ENCODE measurements around the gene LILRB3.

The LILRB3 gene

DNA sequence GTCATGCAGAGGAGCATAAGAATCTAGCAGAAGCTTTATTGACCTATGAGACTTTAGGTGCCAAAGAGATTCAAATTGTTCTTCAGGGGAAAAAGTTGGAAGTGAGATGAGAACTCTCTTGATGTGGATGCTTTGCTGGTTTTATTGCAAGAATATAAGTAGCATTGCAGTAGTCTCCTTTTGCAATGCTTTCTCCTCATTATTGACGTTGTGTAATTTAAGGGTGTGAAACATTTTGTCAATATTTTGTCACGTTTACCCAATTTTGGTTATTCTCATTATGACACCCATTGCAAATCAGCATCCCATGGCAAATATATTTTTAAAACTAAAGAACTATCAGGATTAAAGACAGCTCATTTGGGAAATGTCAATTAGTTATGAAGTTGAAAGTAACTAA lies 46.1 kb upstream of the LILRB3 start:
- Histone ChIP-seq H2BK5ac (ENCODE audit: low read depth, low read length, poor library complexity, severe bottlenecking) (no peak overlapping the region), H4K91ac (ENCODE audit: low read length) (no peak overlapping the region), H3K79me1 (replicated peaks; ENCODE audit: low read length, poor library complexity, severe bottlenecking) (no peaks in the 10 kb centered on the region), H2BK15ac (ENCODE audit: low read depth, poor library complexity, severe bottlenecking) (no peak overlapping the region), H4K8ac (ENCODE audit: low read length) (no peak overlapping the region), H3K14ac (ENCODE audit: low read length in 2 of 2) (no peak overlapping the region), H3K9ac (ENCODE audit: low read length) (no peak overlapping the region), H2AK5ac (ENCODE audit: low read length, severe bottlenecking) (no peak overlapping the region), H2BK12ac (ENCODE audit: low read length in 2 of 2) (no peak overlapping the region), H3K9me3 (ENCODE audit: control insufficient read depth, low read length) (no peaks in the 10 kb centered on the region), H3K18ac (ENCODE audit: low read depth in 1 of 2, low read length in 2 of 2) (no peak overlapping the region), H2AFZ (ENCODE audit: low read depth, low read length) (no peak overlapping the region), H2BK120ac (ENCODE audit: low read depth, low read length) (no peak overlapping the region), H3K4me1 (ENCODE audit: control insufficient read depth, insufficient read depth, low read depth, low read length) (no peaks in the 10 kb centered on the region), H3K36me3 (ENCODE audit: control insufficient read depth in 1 of 2, insufficient read depth in 2 of 2, low read depth in 1 of 2, low read length in 2 of 2) (no peaks in the 10 kb centered on the region), H3K27ac (ENCODE audit: low read length, poor library complexity, severe bottlenecking) (no peak overlapping the region), H3K4ac (ENCODE audit: low read depth in 1 of 2, low read length in 2 of 2) (no peak overlapping the region), H3K4me2 (ENCODE audit: low read length, poor library complexity, severe bottlenecking) (no peak overlapping the region), H3K23ac (ENCODE audit: low read length in 2 of 2) (no peak overlapping the region), H3K27me3 (ENCODE audit: control insufficient read depth in 1 of 2, insufficient read depth in 1 of 2, low read length in 2 of 2) (peaks cover 0 to 19% of the 10 kb centered on the region in 2 experiments), H3K4me3 (ENCODE audit: insufficient read depth in 1 of 2, low read depth in 1 of 2, low read length in 2 of 2) (no peak overlapping the region)
- DNase-seq: no peak
- 17% methylated on average over 1 of the region's 2 CpGs for WGBS

DNA sequence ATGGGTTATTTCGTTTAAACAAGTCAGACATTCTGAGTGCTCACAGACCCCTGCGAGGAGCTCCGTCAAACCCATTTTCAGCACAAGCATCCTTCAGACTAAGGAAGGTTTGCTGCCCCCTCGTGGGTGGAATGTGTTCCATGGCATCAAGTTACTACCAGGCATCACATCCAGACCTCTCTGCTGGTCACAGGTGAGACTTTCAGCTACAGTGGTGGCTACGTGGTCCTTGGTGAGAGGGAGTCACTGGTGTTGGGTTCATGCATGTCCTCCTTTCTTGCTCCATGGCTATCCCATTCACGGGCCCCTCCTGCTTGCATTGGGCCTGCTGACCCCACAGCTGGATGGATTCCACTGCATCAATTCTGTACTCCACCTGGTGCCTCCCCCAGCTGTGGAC lies 43.3 kb upstream of the LILRB3 start:
- 2% methylated on average over 6 of the region's 6 CpGs for WGBS
- Histone ChIP-seq H3K9ac (ENCODE audit: low read length) (no peak overlapping the region), H2BK120ac (ENCODE audit: low read depth, low read length) (no peak overlapping the region)

DNA sequence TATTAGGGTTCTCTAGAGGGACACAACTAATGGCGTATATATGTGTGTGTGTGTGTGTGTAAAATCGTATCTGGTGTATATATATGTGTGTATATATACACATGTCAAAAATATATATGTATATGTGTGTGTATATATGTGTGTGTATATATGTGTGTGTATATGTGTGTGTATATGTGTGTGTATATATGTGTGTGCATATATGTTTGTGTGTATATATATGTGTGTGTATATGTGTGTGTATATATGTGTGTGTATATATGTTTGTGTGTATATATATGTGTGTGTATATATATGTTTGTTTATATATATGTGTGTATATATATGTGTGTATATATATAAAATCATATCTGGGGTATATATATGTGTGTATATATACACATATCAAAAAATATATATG lies 39.7 kb upstream of the LILRB3 start:
- H2BK120ac ChIP-seq (ENCODE audit: low read depth, low read length): no peak overlapping the region
- WGBS: 52% methylated on average over 2 of the region's 2 CpGs

More for the DNA sequence above, 43.3 kb upstream of the LILRB3 start:
- no peak overlapping the region for H3K27ac ChIP-seq (ENCODE audit: low read length, poor library complexity, severe bottlenecking)
- no peaks in the 10 kb centered on the region for H3K36me3 ChIP-seq (ENCODE audit: control insufficient read depth in 1 of 2, insufficient read depth in 2 of 2, low read depth in 1 of 2, low read length in 2 of 2)
- no peak overlapping the region for H2AK5ac ChIP-seq (ENCODE audit: low read length, severe bottlenecking)
- no peaks in the 10 kb centered on the region for H3K4me1 ChIP-seq (ENCODE audit: control insufficient read depth, insufficient read depth, low read depth, low read length)
- no peak overlapping the region for H3K18ac ChIP-seq (ENCODE audit: low read depth in 1 of 2, low read length in 2 of 2)
- H3K14ac ChIP-seq (ENCODE audit: low read length in 2 of 2): no peak overlapping the region
- no peak overlapping the region for H2AFZ ChIP-seq (ENCODE audit: low read depth, low read length)
- H2BK5ac ChIP-seq (ENCODE audit: low read depth, low read length, poor library complexity, severe bottlenecking): no peak overlapping the region
- no peak overlapping the region for H2BK15ac ChIP-seq (ENCODE audit: low read depth, poor library complexity, severe bottlenecking)
- no peak overlapping the region for H4K91ac ChIP-seq (ENCODE audit: low read length)
- H3K23ac ChIP-seq (ENCODE audit: low read length in 2 of 2): no peak overlapping the region
- peaks cover 0 to 12% of the 10 kb centered on the region in 2 experiments for H3K27me3 ChIP-seq (ENCODE audit: control insufficient read depth in 1 of 2, insufficient read depth in 1 of 2, low read length in 2 of 2)
- H3K4me2 ChIP-seq (ENCODE audit: low read length, poor library complexity, severe bottlenecking): no peak overlapping the region
- H3K4ac ChIP-seq (ENCODE audit: low read depth in 1 of 2, low read length in 2 of 2): no peak overlapping the region
- H3K9me3 ChIP-seq (ENCODE audit: control insufficient read depth, low read length): no peaks in the 10 kb centered on the region
- H3K4me3 ChIP-seq (ENCODE audit: insufficient read depth in 1 of 2, low read depth in 1 of 2, low read length in 2 of 2): no peak overlapping the region
- no peak overlapping the region for H2BK12ac ChIP-seq (ENCODE audit: low read length in 2 of 2)
- DNase-seq: peak; percentile 52
- H3K79me1 ChIP-seq (replicated peaks; ENCODE audit: low read length, poor library complexity, severe bottlenecking): no peaks in the 10 kb centered on the region
- H4K8ac ChIP-seq (ENCODE audit: low read length): no peak overlapping the region

DNA sequence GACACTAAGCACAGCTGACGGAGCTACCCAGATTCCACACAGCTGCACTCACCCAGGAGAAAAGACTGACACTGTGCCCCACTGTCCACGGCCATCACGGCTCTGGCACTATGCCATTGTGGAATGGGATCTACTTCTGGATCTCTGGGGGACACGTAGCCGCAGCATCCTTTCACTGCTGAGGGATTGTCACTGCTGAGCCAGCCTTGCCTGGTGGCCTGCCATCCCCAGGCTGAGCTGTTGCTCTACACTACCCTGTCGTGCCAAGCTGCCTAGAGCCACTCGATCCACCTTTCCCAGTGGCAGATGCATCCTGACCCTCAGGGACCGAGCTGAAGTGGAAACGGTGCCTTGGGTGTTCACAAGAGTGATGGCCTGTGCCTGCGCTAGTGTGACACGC lies 39.3 kb upstream of the LILRB3 start:
- Histone ChIP-seq H3K27ac (ENCODE audit: low read length, poor library complexity, severe bottlenecking) (no peak overlapping the region), H2BK120ac (ENCODE audit: low read depth, low read length) (no peak overlapping the region), H3K4me2 (ENCODE audit: low read length, poor library complexity, severe bottlenecking) (no peak overlapping the region), H4K91ac (ENCODE audit: low read length) (no peak overlapping the region), H3K27me3 (ENCODE audit: control insufficient read depth in 1 of 2, insufficient read depth in 1 of 2, low read length in 2 of 2) (peaks cover 12 to 21% of the 10 kb centered on the region in 2 experiments), H3K9me3 (ENCODE audit: control insufficient read depth, low read length) (no peaks in the 10 kb centered on the region), H3K4me3 (ENCODE audit: insufficient read depth in 1 of 2, low read depth in 1 of 2, low read length in 2 of 2) (no peak overlapping the region), H2BK5ac (ENCODE audit: low read depth, low read length, poor library complexity, severe bottlenecking) (no peak overlapping the region), H3K23ac (ENCODE audit: low read length in 2 of 2) (no peak overlapping the region), H2BK12ac (ENCODE audit: low read length in 2 of 2) (no peak overlapping the region), H3K36me3 (ENCODE audit: control insufficient read depth in 1 of 2, insufficient read depth in 2 of 2, low read depth in 1 of 2, low read length in 2 of 2) (no peaks in the 10 kb centered on the region), H3K14ac (ENCODE audit: low read length in 2 of 2) (no peak overlapping the region), H3K79me1 (replicated peaks; ENCODE audit: low read length, poor library complexity, severe bottlenecking) (no peaks in the 10 kb centered on the region), H2BK15ac (ENCODE audit: low read depth, poor library complexity, severe bottlenecking) (no peak overlapping the region), H3K4me1 (ENCODE audit: control insufficient read depth, insufficient read depth, low read depth, low read length) (no peaks in the 10 kb centered on the region), H2AK5ac (ENCODE audit: low read length, severe bottlenecking) (no peak overlapping the region), H3K4ac (ENCODE audit: low read depth in 1 of 2, low read length in 2 of 2) (no peak overlapping the region), H2AFZ (ENCODE audit: low read depth, low read length) (no peak overlapping the region), H3K18ac (ENCODE audit: low read depth in 1 of 2, low read length in 2 of 2) (no peak overlapping the region), H4K8ac (ENCODE audit: low read length) (no peak overlapping the region), H3K9ac (ENCODE audit: low read length) (no peak overlapping the region)
- no peak for DNase-seq
- WGBS: 80% methylated on average over 11 of the region's 11 CpGs

More for the DNA sequence above, 39.7 kb upstream of the LILRB3 start:
- Histone ChIP-seq H3K9ac (ENCODE audit: low read length) (no peak overlapping the region), H3K4me1 (ENCODE audit: control insufficient read depth, insufficient read depth, low read depth, low read length) (no peaks in the 10 kb centered on the region), H3K27ac (ENCODE audit: low read length, poor library complexity, severe bottlenecking) (no peak overlapping the region), H2AFZ (ENCODE audit: low read depth, low read length) (no peak overlapping the region), H3K9me3 (ENCODE audit: control insufficient read depth, low read length) (no peaks in the 10 kb centered on the region), H3K4ac (ENCODE audit: low read depth in 1 of 2, low read length in 2 of 2) (no peak overlapping the region), H2BK12ac (ENCODE audit: low read length in 2 of 2) (no peak overlapping the region), H4K91ac (ENCODE audit: low read length) (no peak overlapping the region), H3K14ac (ENCODE audit: low read length in 2 of 2) (no peak overlapping the region), H2AK5ac (ENCODE audit: low read length, severe bottlenecking) (no peak overlapping the region), H3K23ac (ENCODE audit: low read length in 2 of 2) (no peak overlapping the region), H3K79me1 (replicated peaks; ENCODE audit: low read length, poor library complexity, severe bottlenecking) (no peaks in the 10 kb centered on the region), H3K4me2 (ENCODE audit: low read length, poor library complexity, severe bottlenecking) (no peak overlapping the region), H3K4me3 (ENCODE audit: insufficient read depth in 1 of 2, low read depth in 1 of 2, low read length in 2 of 2) (no peak overlapping the region), H2BK5ac (ENCODE audit: low read depth, low read length, poor library complexity, severe bottlenecking) (no peak overlapping the region), H3K27me3 (ENCODE audit: control insufficient read depth in 1 of 2, insufficient read depth in 1 of 2, low read length in 2 of 2) (peaks cover 8 to 17% of the 10 kb centered on the region in 2 experiments), H2BK15ac (ENCODE audit: low read depth, poor library complexity, severe bottlenecking) (no peak overlapping the region), H4K8ac (ENCODE audit: low read length) (no peak overlapping the region), H3K18ac (ENCODE audit: low read depth in 1 of 2, low read length in 2 of 2) (no peak overlapping the region), H3K36me3 (ENCODE audit: control insufficient read depth in 1 of 2, insufficient read depth in 2 of 2, low read depth in 1 of 2, low read length in 2 of 2) (no peaks in the 10 kb centered on the region)
- DNase-seq: no peak

All from mesenchymal stem cell (in vitro differentiated cells and primary cell).